Muscle of back (tissue), 11 donors: Measurements from ENCODE around the gene ADAD1. TPM values are rescaled to one million over a fixed set of nuclear protein-coding genes. Genes with fewer than 3 reads are reported as not detected.

ENCODE experiments used
- DNase-seq, 3 donors: peaks; one replicate each; pipeline versions ENCODE4 v3.0.0 to v3.0.0-alpha.2; 2013
- polyA plus RNA-seq, 10 donors: library from polyadenylated mRNA; unstranded; fragments of 120-200 nt; gene quantifications; one replicate each; pipeline ENCODE4 v1.2.1, GENCODE V29; 2013; ENCODE audit not compliant: insufficient read length in 10 of 10

Gene ADAD1
- polyA plus RNA-seq, 10 donors = 0.15 TPM; not detected in 9

- no peak for DNase-seq
These were observed 74.7 kb downstream of the ADAD1 start for GRCh38 chr4:122453384-122453995.

DNA sequence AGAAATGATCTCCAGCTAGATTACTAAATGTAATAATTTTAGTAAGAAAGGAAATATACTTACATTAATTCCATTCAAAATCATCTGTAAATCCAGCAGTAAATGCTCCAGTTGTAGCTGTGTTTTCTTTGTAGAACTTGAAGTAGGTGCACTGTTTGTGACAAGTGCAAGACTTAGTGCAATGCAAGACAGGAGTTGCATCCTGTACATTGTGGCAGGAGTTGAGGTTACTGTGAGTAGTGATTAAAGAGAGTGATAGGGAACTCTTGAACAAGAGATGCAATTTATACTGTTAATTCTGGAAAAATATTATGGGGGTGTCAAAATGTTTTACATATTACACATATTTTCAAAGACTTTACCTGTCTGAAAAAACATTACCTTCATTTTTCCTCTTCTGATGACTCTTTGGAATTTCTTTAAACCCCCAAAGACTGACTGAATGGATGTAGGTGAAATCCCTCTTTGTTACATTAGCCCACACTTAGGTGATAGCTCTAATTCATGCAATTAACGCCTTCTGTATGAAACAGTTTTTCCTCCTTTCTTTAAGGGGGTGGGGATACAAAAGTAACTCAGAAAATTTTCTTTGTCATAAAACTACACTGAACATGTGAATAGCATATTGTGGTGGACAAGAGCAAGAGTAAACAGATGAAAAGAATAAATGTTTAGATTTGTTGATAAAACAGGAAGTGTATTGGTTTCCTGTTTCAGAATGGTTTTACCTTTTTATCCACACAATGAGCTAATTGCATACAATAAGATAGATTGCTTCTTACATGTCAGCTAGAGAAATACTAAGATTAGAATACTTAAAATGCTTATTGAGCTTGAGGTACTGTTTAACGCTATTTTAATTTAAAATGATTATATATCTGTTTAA, 77.7 kb downstream of the ADAD1 start, which contains the start of gene IL2:
IL2 (minus strand) TSS at position 495 of the 886 bp plus-strand sequence; CDS start at position 210, 285 bp downstream.
- no peak for DNase-seq

DNA sequence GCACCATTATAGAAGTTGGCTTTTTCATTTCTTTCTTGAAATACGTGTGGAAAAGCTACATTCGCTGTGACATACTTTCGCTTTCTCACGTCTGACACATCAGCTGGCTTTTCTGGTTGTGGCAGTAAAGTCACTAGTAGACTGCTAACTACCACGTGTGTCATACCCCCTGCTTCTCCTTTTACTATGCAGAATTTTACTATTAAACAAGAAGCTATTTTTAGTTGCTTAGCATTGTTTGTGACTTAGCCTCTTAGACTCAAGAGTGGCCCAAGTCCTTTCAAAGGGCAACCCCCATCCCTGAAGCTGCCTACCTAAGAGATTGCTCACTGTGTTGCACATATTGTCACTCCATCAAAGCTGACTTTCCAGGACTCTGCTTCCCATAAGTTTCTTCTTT, 79.8 kb downstream of the ADAD1 start:
- DNase-seq = no peak

- DNase-seq = no peak
These were observed 90.6 kb downstream of the ADAD1 start for GRCh38 chr4:122469457-122469856.

DNA sequence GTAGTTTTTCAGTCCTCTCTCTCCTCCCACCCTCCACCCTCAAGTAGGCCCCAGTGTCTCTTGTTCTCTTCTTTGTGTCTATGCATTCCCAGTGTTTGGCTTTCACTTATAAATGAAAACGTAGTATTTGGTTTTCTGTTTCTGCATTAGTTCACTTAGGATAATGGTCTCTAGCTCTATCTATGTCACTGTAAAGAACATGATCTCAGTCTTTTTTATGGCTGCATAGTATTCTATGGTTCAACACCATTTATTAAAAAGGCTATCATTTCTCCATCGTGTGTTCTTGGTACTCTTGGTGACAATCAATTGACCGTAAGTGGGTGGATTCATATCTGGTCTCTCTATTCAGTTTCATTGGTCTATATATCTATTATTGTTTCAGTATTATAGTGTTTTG, 96.4 kb downstream of the ADAD1 start:
- DNase-seq = no peak

DNA sequence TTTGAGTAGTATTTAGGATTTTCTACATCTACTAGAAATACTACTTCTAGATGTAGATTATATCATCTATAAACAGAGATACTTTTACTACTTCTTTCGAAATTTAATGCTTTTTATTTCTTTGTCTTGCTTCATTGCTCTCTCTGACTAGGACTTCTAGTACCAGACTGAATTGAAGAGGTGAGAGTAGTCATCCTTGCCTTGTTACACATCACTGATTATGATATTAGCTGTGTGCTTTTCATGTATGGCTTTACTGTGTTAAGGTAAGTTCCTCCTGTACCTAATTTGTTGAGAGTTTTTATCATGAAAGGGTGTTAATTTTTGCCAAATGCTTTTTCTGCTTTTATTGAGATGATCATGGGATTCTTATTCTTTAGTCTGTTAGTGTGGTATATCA, 97.3 kb downstream of the ADAD1 start:
- DNase-seq = no peak

DNA sequence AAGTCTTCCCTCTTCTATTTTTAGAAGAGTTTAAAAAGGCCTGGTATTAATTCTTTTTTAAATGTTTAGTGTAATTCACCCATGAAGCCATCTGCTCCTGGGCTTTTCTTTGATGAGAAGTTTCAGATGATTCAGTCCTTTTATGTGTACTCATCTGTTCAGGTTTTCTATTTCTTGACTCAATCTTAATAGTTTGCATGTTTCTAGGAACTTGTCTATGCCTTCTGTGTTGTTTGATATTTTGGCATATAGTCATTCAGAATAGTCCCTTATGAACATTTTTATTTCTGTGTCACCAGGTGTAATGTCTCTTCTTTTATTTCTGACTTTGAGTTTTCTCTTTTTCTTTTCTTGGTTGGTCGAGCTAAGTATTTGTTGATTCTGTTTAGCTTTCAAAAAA, 97.9 kb downstream of the ADAD1 start:
- DNase-seq = no peak

Other genes starting within 250 kb of the ADAD1 start
- 10 to 100 TPM; 37.6 to 60.0 (median 46.3) TPM for gene BLTP1, start 226.7 kb upstream of the ADAD1 start, polyA plus RNA-seq
- not detected for gene IL2, start 77.7 kb downstream of the ADAD1 start, polyA plus RNA-seq
- under 1 TPM in 1 of 10 donors, not detected in 9; 0.05 TPM for gene IL21, start 242.1 kb downstream of the ADAD1 start, polyA plus RNA-seq